ENCODE results near the gene SMIM23.
"Not testable (repeated sequence)": the region's sequence is repeated elsewhere in the genome, so short reads cannot be mapped to it uniquely, and the experiment has no call there.

The SMIM23 gene

DNA sequence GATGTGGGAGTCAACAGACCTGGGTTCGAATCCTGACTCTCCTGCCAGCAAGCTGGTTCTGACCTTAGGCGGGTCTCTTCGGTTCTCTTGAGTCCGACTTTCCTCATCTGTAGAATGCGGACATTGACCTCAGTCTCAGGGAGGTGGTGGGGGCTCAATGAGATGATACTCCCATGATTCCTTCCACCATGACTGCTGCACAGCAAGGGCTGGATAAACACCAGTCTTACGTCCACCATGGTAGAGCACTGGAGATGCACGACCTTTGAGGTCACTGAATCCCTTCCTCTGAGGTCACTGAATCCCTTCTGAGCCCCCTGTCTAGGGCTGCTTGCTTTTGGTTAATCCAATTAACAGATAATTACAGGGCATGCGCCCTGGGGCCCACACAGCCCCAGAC lies 12.5 kb upstream of the SMIM23 start:
- no peak for DNase-seq (ENCODE audit: low read depth)

DNA sequence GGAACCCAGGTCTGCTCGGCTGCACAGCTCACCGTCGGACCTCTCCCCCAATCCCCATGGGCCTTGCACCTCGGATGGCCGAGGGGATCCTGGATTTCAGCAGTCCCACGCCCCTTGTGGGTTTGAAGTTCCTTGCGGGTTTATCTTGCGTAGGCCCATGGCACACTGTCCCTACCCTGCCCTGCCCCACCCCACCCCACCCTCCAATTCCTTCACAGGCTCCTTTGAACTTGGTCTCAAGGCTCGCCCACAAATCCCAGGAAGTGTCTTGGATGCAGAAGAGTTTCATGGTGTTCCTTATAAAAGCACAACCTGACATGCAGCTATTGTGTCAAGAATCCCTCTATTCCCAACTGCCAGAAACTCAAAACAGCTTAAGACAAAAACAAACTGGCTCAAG lies 11.2 kb upstream of the SMIM23 start:
- DNase-seq (ENCODE audit: low read depth) = no peak

- no peak for DNase-seq (ENCODE audit: low read depth)
Observed at GRCh38 chr5:171776213-171776612, 9.4 kb upstream of the SMIM23 start.

GRCh38 chr5:171776770-171777759 lies 8.6 kb upstream of the SMIM23 start:
- DNase-seq (ENCODE audit: low read depth) = no peak

DNA sequence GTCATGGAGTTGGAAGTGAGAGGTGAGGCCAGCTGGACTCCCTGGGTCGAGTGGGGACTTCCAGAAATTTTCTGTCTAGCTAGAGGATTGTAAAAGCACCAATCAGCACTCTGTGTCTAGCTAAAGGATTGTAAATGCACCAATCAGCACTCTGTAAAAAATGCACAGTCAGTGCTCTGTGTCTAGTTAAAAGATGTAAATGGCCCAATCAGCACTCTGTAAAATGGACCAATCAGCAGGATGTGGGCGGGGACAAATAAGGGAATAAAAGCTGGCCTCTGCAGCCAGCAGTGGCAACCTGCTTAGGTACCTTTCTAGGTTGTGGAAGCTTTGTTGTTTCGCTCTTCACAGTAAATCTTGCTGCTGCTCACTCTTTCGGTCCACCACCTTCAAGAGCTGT lies 3.9 kb upstream of the SMIM23 start:
- DNase-seq (ENCODE audit: low read depth) = not testable (repeated sequence)

- no peak for DNase-seq (ENCODE audit: low read depth)
Observed at GRCh38 chr5:171782332-171782966, 3.2 kb upstream of the SMIM23 start.

DNA sequence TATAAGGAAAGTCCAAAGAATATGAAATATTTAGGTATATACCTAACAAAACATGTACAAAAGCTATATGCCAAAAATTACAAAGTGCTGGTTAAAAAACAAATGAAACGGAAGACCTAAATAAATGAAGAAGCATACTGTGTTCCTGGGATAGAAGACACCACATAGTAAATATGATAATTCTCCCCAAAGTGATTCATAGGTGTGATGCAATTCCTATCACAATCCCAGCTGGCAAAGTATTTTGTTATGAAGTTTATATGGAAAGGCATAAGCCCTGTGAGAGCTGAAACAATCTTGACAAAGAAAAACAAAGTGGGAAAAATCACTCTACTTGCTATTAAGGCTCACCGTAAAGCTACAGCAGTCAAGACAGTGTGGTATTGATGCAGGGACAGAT lies 2.6 kb upstream of the SMIM23 start:
- peak; percentile 7 for DNase-seq (ENCODE audit: low read depth)

DNA sequence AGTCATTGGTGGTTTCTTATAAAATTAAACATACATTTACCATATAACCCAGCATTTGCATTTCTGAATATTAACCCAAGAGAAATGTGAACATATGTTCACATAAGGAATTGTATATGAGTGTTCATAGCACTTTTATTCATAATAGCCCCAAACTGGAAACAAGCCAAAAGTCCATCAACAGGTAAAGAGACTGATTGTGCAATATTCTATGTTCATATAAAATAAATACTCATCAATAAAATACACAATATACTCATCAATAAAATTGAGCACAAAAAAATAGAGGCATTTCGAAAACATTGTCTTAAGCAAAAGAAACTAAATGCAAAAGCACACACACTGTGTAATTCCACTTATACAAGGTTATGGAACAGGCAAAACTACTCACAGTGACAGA lies 3.7 kb downstream of the SMIM23 start:
- DNase-seq (ENCODE audit: low read depth) = no peak

DNA sequence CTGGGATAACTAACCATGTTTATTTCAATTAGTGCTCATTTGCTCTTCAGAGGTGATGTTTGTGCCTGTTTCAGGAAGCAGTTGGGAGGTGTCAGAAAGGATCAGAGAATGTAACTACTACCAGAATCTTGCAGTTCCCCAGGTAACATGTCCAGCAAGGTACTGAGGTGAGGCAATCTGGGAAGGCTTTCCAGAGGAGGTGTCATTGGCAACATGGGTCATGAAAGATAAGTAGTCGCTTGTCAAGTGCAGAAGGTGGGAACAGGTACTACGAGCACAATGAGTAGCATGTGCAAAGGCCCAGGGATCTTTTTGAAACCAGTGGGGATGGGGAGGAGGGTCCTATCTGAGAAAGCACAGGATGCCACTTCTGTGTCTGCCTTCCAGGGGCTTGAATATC lies 4.8 kb downstream of the SMIM23 start:
- DNase-seq (ENCODE audit: low read depth) = no peak

- no peak for DNase-seq (ENCODE audit: low read depth)
Observed at GRCh38 chr5:171794470-171794960, 8.9 kb downstream of the SMIM23 start.

DNA sequence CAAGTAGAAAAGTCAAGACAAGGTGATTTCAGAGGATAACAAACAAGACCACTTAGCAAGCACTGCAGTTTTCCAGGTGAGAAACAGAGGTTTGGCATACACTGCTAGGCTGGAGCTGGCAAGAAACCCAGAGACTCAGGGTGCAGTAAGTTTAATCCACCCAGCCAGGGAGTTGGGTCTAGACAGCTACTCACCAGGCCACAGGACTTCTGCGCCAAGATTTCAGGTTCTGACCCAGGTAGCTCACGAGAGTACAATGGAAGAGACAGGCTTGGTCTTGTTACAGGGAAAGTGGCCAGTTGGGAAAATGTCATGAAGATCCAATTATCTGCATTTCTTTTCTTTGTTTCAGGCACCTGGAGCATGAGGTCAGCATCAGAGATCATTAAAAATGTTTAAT lies 9.8 kb downstream of the SMIM23 start:
- no peak for DNase-seq (ENCODE audit: low read depth)

GRCh38 chr5:171796436-171796835 lies 10.8 kb downstream of the SMIM23 start:
- DNase-seq (ENCODE audit: low read depth) = no peak

DNA sequence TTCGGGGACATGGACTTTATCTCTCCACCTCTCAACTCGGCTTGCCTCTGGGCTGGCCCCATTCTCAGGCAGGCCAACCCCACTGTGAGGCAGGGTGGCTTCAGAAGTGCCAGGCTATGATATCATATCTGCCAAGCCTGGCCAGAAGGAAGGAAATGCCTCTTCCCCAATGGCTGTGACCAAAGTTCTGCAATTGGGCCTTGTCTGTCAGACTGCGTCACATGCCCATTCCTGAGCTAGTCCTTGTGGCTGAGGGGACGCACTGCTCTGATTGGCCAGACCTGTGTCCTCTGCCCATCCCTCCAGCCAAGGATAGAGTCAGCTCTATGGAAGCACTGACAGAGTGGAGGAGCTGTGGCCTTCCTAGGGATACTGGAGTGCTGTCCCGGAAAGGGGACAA lies 11.9 kb downstream of the SMIM23 start:
- DNase-seq (ENCODE audit: low read depth) = no peak

GRCh38 chr5:171798418-171798817 lies 12.8 kb downstream of the SMIM23 start:
- no peak for DNase-seq (ENCODE audit: low read depth)

GRCh38 chr5:171801839-171802238 lies 16.2 kb downstream of the SMIM23 start:
- no peak for DNase-seq (ENCODE audit: low read depth)

DNA sequence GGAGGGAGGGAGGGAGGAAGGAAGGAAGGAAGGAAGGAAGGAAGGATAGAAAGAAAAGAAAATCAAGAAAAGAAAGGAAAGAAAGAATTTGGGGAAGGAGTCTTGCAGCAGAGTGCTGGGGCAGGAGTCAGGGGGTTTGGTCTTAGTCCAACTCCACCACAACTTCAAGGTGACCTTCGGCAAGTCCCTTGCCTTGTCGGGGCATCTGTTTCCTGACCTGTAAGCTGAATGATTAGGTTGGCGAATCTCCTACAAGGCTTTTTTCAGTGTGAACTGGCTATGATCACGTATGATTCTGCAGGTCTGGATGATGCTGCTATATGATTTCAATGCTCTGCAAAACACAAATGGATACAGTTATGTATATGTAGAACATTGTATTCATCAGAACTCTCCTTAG lies 20.1 kb downstream of the SMIM23 start:
- DNase-seq (ENCODE audit: low read depth) = no peak

- peak; percentile 2 for DNase-seq (ENCODE audit: low read depth)
Observed at GRCh38 chr5:171806976-171807747, 21.5 kb downstream of the SMIM23 start.

- DNase-seq (ENCODE audit: low read depth) = no peak
Observed at GRCh38 chr5:171808453-171808852, 22.8 kb downstream of the SMIM23 start.

GRCh38 chr5:171808951-171809350 lies 23.3 kb downstream of the SMIM23 start:
- DNase-seq (ENCODE audit: low read depth) = peak; percentile 32

GRCh38 chr5:171810227-171810626 lies 24.6 kb downstream of the SMIM23 start:
- DNase-seq (ENCODE audit: low read depth) = no peak

GRCh38 chr5:171813270-171813669 lies 27.7 kb downstream of the SMIM23 start:
- no peak for DNase-seq (ENCODE audit: low read depth)

- DNase-seq (ENCODE audit: low read depth) = no peak
Observed at GRCh38 chr5:171813813-171814490, 28.3 kb downstream of the SMIM23 start.
